H1 (cell line): ENCODE measurements around the gene LPCAT1. TPM values are rescaled to one million over a fixed set of nuclear protein-coding genes. Genes with fewer than 3 reads are reported as not detected.

ENCODE experiments used
- CHD1 ChIP-seq: IDR thresholded peaks from 2 replicates; pipeline ENCODE4 v1.6.1; 2012; ENCODE audit warnings: low read depth, low read length, improper control_type of control experiment
- E2F6 ChIP-seq: IDR thresholded peaks from 2 replicates; pipeline ENCODE4 v1.6.1; 2012; ENCODE audit warnings: inconsistent platforms
- EZH2 ChIP-seq: fragments of 200-600 bp; sonication (generic); IDR thresholded peaks from 2 replicates; pipeline ENCODE4 v1.7.1; 2012; ENCODE audit warnings: low read depth, mild to moderate bottlenecking, moderate library complexity, low read length, inconsistent platforms; ENCODE audit not compliant: severe bottlenecking
- JUND ChIP-seq: IDR thresholded peaks from 2 replicates; pipeline ENCODE4 v1.6.1; 2011; ENCODE audit warnings: mild to moderate bottlenecking, improper control_type of control experiment, low read length
- MAX ChIP-seq: IDR thresholded peaks from 2 replicates; pipeline ENCODE4 v1.6.1; 2012; ENCODE audit warnings: inconsistent platforms
- SAP30 ChIP-seq: fragments of 300-600 bp; sonication (generic); IDR thresholded peaks from 2 replicates; pipeline ENCODE4 v1.7.1; 2012; ENCODE audit warnings: low read length, moderate library complexity, mild to moderate bottlenecking, inconsistent platforms; ENCODE audit not compliant: insufficient read depth, insufficient replicate concordance
- SP1 ChIP-seq: IDR thresholded peaks from 2 replicates; pipeline ENCODE4 v1.6.1; 2011; ENCODE audit warnings: low read depth, low read length
- polyA plus RNA-seq, 7 experiments: library from polyadenylated mRNA; depleted of rRNA in 3 of 7; stranded (reverse) in 5 of 7; unstranded in 2 of 7; fragments of >200 nt in 5 of 7; fragments of 200-250 nt in 2 of 7; gene quantifications; 1 replicate in 5 of 7; 2 replicates in 1 of 7; 4 replicates in 1 of 7; pipeline versions ENCODE4 v1.2.1 to v1.2.3, GENCODE V29; 2011 to 2013; ENCODE audit warnings: missing spikeins in 2 of 7, mixed read lengths in 2 of 7
- total RNA-seq: library from RNA; stranded (reverse); fragmentation: NEBNext Ultra II Directional; extraction: Animal tissue kit (Norgen Biotek cat#: 25700); gene quantifications from 2 replicates; pipeline ENCODE4 v1.2.1, GENCODE V29; 2021

Gene LPCAT1
- total and polyA plus RNA-seq, 2 of the 8 experiments (the other 6 are each of a cell fraction or from before 2014, with no cell fraction given), result 107 to 260 TPM

- TF ChIP-seq JUND, result no peak
- no peak for TF ChIP-seq CHD1
- no peak for TF ChIP-seq E2F6
- TF ChIP-seq EZH2, result no peak
- TF ChIP-seq SP1, result no peak
- no peak for TF ChIP-seq MAX
- TF ChIP-seq SAP30, result no peak
- TF ChIP-seq, all 59 proteins: peak for 0
Measured at GRCh38 chr5:1509346-1510085, 14.2 kb downstream of the LPCAT1 start (continued).
